HUDEP-2 (cell line): Measurements from ENCODE around the gene EIPR1.

Source experiments
- DNase-seq, 76 experiments: peaks; one replicate each; lab custom pipeline; 2025; ENCODE audit not compliant: unreplicated experiment in 76 of 76; lab: John Stamatoyannopoulos, UW

The EIPR1 gene

DNA sequence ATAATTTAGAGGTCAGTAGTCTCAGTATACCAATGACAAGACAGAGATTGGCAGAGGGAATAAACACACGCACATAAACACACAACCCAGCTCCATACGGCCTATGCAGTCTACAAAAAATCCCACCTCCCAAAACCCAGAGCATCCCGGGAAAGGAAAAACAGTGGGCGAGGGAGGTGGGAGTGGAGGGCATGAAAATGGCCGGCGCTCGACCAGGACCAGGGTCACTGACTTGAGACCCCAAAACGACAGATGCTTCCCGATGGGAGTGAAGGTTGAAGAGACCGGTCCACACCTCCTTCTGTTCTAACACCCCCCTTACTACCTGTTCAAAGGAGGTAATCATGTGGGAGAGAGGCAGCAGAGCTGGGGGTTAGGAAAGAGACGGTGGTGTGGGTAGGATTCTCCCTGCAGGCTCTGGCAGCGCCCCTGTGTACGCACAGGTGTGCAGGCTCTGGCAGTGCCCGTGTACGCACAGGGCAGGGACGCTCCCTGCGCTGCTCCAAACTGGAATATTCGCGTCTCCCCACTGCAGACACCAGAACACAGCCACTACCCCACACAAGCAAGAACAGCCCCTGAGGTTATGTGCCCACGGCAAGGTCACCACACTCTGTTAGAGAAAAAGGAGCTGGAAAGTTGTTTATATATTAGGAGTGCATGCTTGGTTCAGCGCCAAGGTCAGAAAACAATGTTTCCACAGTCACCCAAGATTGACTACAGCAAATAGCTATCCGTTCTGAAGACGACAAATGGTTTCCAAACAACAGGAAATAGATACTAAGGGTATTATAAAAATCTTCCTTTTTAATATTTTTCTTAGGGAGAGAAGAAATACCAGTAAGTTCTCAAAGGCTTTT is 67.9 kb downstream of the EIPR1 start:
- DNase-seq = no peak

DNA sequence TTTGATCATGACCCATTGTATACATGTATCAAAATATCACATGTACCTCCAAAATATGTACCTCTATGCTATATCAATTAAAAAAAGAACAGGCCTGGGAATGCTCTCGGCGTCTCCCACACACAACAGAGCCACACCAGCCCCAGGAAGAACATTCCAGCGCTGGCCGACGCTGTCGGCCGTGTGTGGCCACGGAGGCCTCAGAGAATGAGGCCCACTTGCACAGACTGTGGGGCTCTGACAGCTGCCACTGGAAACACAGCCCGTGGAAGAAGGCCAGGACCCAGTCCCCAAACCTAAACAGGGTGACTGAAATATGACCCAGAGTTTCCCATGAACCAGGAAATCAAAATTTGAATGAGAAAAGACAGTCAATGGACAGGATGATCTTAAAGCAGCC is 69.7 kb downstream of the EIPR1 start:
- DNase-seq = no peak

DNA sequence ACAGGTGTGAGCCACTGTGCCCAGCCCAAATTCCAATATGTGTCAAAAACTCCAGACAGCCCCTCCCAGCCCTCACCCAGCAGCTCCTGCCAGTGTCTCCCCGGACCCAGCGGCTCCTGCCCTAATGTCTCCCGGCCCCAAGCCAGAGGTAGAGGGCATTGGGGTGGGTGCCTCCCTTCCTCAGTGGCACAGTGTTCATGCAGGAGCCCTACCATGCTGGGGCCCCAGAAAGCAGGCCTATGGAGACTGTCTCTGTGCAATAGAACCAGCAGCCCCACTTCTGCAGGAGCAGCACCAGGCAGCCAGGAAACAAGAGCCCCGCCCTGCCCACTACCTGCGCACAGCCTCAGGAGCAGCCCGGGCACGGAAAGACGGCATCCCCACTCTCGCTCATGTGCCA is 70.4 kb downstream of the EIPR1 start:
- DNase-seq = no peak

DNA sequence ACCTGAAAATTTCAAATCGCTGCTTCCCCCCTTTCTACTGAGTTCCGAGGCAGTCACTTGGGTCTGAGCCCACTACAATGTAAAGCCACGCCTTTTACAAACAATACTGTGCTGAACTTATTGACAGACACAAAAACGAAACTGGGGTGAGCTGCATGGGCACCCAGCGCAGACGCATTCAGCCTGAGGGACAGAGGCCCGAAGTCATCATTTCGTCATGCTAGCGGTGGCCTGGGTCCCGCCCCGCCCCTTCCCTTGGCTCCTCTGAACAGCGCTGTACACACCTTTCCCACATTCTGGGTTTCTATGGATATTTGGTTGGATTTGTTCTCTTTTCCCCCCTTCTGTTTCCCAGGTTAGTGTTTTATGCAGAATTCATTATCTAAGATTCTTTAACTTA is 71.7 kb downstream of the EIPR1 start:
- DNase-seq = no peak

DNA sequence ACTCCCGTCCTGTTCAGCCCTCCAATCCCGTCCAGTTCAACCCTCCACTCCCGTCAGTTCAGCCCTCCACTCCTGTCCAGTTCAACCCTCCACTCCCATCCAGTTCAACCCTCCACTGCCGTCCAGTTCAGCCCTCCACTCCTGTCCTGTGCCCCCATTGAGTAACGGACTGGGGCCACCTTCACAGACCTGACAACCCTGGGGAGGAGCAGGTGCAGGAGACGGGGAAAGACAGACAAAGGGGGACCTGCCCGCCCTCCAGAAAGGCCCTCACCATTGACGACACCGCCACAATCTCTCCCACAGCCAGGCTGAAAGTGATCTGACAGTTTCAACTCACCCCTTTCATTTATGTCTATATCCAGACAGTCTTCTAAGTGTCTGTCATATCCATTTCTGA is 72.2 kb downstream of the EIPR1 start:
- DNase-seq = no peak

DNA sequence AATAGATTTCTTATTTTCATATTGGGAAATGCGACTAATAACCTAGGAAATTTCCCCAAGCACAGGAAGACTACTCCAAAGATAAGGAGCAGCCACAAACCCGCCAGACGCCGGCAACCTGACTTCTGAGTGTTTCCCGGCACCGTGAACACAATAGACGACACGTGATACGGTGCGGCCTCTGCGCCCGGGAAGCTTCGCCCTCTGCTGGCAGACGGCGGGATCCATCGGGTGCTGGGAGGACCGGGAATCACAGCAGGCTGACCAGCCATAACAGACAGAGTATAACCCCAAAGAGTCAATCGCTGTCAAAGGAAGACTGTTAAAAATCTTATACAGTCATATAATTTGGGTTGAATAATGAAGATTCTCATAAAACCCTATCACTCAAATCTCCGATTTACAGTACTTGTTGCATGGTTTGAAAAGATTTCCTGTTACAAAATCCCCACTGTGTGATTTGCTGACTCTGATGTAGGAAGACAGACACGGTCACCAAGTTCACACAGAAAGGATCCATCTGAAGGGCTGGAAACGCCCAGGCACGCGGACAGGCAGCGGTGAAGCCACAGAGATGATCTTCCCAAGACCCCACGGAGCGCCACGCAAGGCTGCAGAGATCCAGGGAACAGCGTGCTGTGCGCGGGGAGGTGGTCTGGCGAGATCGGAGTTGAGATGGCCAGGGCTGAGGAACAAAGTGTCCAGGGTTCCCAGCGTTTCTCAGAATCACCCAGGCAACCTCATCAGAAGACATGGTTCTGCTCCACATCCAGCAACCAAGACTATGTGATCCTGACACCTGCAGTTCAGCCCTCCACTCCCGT is 73.8 kb downstream of the EIPR1 start:
- peak in 72 of 76 experiments; percentile 6 to 81 (median 52) for DNase-seq

DNA sequence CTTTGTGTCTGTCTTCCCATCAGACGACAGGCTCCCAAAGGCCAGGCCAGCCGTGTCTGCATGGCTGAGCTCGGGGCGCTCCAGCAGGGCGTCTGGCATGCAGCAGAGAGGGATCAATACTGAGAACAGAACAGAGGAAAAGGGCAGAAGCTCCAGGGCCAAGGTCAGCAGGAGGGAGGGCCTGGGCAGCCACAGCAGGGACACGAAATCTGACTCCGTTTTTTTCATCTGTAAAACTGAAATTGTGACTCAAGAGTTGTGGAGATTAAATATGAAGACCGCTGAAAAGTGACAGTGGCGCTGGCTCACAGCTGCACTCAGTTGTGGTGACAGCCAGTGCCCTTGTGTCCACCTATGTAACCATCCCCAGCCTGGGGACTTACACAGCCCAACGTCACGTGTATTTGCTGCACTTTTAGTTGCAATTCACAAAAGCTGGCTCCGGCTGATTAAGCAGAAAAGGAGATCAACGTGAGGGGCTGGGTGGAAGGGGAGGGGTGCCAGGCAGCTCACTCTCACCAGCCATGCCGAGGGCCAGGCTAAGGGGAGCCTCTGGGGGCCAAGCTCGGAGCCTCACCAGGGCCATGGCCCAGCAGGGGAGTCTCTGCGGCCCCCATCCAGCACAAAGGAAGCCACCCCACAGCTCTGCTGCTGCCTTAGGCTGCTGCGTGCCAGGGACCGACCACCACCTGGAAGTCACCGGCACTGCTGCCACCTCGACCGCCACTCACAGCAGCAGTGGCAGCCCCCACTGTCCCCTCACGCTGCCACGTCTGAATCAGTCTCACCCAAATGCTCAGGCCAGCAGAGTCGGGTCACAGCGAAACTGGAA is 74.7 kb downstream of the EIPR1 start:
- no peak for DNase-seq

DNA sequence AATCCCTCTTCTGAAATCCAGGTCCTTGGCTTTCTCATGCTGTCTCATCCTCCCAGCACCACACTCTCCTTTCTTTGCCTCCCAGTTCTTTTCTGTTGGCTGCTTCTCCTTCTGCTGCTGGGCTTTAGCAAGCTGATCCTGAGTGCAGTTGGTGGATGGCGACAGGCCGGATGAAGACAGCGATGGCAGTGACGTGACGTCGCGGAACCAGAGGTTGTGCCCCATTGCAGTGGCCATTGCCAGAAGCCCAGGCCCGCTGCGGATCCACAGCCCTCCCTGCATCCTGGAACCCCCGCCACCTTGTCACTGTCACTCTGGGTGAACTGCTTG is 75.2 kb downstream of the EIPR1 start:
- DNase-seq = no peak

DNA sequence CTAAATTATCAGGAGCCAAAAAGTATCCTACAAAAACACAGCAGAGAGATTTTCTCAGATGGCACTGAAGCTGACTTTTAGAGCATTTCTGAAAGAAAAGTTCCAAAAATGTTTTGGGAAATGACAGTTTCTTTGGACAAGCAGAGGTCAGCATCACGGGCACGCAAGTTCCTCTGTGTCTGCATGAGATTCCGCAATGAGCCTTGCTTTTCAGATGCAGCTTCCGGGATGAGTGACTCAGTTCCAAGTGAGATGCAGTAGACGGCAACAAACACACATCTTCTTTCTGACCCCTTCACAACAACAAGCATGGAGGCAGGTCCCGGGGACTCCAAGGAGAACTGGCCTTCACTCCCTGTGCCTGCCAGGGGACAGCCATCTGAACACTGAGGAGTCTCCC is 76.6 kb downstream of the EIPR1 start:
- DNase-seq = no peak

DNA sequence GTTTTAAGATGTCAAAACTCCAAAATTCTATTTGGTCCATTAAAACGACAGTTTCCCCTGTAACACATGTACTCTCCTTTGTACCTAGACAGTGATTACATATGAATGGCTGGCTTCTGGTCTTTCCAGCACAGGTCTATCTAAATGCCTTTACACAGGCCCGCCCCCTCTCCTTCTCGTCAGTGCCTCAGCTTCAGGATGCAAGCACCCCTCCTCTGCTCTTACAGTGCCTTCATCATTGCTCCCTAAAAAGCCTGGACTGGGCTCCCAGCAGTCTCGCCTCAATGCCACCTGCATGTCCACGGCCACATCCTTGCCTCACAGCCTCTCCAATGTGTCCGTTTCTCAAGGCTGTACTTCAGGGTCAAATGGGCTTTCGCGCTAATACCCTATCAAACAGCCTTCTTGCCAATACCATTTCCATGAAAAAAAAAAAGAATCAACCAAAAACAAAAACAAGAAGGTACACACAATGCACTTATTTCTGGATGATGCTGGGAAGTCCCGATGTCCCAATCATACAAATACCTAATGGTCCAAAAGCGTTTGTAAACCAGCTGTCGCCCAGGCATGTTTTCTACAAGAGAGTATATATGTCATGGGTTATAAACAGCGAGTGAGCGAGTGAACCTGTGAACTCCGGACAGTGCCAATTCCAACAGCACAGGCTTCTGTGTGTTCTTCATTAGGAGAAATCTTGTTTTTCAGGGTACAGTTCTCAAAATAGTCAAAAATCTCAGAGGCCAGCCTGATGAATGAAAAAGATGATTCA is 77.2 kb downstream of the EIPR1 start:
- no peak for DNase-seq

DNA sequence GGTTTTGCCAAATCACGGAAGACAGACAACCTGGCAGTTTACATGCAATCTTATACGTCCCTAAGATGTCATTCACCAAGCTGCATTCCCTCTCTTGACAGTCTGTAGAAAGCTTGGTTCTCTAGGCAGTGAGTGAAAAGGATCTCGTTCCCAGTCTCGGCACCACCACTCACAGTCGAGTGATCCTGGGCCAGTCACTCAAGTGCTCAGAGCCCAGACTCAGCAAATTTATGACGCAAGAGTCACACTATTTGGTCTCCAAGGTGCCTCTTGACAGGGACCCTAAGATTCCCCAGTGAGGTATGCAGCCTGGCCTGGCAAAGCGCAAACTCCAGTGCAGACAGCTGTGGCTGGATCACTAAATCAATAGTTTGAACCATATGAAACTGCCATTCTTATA is 77.9 kb downstream of the EIPR1 start:
- no peak for DNase-seq

DNA sequence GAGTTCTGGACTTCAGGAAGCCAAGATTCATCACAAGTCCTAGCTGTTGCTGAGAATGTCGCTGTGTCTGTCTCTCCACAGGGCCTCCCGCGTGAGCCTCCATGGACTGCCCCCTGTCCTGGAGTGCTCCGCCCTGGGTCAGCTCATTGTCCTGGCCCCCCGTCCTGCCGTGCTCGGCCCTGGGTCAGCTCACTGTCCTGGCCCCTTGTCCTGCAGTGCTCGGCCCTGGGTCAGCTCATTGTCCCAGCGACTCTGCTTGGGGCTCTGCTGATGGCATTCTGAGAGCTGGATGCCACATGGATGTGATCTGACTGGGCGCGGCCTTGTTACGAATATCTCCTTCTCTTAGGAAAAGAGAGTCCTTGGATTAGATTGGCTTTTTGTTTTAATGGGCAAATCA is 78.5 kb downstream of the EIPR1 start:
- DNase-seq = no peak

DNA sequence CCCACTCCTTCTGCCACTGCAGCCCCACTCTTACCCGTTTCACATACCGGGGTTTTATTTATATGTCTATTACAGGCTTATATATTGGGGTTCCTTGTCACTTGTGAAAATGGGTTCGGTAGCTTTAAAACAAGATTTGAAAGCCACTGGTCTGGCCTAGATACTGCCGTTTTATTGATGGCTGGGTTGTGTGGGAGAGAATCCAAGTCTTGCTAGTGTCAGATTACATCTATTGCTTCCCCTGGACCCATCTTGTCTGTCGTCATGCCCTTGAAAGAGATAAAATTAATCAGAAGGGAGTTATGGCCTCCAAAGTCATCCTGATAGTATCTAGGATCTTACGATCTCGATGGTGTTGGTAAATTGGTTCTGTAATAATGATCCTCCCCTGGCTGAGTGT is 79.4 kb downstream of the EIPR1 start:
- DNase-seq = no peak

DNA sequence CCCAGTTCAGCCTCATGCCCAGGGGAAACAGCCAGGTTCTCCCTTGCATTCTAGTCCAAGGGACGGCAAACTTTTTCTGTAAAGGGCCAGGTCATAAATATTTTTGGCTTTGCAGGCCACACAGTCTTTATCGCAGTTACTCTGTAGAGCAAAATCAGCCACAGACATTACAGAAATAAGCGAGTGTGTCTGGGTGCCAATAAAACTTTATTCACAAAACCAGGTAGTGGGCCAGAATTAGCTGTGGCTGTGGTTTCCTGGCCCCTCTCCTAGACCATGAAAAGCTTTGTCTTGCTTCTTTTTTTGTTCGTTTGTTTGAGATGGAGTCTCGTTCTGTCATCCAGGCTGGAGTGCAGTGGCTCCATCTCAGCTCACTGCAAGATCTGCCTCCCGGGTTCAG is 80.1 kb downstream of the EIPR1 start:
- no peak for DNase-seq

DNA sequence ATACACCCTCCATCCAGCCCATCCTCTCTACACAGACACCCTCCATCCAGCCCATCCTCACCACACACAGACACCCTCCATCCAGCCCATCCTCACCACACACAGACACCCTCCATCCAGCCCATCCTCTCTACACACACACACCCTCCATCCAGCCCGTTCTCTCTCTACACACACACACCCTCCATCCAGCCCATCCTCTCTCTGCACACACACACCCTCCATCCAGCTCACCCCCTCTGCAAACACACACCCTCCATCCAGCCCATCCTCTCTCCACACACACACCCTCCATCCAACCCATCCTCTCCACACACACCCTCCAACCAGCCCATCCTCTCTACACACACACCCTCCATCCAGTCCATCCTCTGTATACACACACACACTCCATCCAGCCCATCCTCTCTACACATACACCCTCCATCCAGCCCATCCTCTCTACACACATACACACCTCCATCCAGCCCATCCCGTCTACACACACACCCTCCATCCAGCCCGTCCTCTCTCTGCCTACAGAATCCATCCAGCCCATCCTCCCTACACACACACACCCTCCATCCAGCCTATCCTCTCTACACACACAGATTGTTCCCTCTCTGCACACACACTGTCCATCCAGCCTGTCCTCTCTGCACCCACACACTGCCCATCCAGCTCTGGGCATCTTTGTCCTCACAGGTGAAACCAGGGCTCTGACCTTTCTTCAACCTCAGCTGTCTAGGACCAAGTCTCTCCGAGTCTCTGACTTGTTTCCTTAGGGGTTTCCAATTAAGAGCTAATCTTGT is 81.2 kb downstream of the EIPR1 start:
- DNase-seq = no peak

DNA sequence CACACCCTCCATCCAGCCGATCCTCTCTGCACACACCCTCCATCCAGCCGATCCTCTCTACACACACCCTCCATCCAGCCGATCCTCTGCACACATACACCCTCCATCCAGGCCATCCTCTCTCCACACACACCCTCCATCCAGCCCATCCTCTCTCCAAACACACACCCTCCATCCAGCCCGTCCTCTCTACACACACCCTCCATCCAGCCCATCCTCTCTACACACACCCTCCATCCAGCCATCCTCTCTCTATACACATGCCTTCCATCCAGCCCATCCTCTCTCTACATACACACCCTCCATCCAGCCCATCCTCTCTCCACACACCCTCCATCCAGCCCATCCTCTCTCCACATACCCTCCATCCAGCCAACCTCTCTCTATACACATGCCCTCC is 83.1 kb downstream of the EIPR1 start:
- DNase-seq = no peak

DNA sequence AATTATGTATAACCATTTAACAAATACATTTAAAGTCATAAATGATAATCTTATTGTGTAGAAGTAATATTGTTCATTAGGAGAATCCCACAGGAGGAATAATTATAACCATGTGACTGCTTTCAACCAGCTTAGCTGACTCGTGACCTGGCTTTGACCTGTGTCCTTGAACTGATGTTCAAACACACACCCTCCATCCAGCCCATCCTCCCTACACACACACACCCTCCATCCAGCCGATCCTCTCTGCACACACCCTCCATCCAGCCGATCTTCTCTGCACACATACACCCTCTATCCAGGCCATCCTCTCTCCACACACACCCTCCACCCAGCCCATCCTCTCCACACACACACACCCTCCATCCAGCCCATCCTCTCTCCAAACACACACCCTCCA is 83.5 kb downstream of the EIPR1 start:
- no peak for DNase-seq

DNA sequence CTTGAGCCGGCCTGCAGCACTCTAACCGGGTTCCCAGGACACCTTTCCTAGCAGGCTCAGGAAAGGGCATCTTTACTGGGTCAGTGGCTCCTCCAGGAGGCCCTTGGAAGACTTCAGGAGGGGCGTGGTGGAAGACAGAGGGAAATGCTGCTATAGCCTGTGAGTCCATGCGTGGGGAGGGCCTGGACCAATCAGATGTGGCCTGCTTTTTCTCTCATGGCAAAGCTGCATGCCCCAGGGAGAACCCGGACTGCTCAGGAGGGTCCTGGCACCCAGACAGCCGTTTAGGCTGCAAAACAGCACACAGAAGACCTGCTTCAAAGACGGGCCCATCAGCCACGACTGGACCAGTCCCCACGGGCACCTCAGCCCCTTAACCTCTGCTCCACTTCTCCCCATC is 84.4 kb downstream of the EIPR1 start:
- no peak for DNase-seq

DNA sequence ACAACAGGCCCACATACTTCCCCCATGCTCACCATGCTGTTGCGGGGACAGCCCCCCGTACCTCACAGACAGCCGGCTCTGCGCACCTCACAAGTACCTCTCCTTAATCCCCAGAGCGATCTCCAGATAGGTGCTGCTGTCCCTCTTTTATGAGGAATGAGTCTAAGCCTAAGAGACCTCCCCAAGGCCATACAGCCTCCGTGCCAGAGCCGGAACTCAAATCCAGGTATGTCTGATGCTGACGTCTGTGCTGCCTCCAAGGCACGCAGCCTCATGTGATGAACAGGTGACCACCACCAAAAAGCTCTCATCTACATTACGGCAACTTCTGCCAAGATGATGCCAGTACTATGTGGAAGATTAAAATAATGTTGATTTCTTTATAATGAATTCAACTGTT is 85.2 kb downstream of the EIPR1 start:
- no peak for DNase-seq

DNA sequence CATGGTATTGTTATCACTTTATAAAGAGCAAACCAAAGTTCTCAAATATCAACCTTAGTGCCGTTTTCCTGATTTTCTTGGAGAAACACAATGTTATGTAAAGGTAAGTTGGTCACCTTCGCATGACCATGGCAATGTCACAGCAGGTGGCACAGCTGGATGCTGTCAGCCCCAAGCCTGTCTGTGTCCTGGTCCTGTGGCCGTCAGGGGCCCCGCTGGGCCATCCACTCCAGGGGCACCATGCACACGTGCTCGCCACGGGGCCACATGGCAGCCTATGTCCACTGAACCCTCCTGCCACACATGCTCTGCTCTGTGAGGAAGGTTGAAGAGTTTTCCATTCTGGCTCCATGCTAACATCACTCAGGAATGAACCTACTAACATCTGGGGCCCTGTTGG is 85.9 kb downstream of the EIPR1 start:
- no peak for DNase-seq
